Measurements from ENCODE around the gene SNAP29.
A peak's percentile ranks its signal among the peaks of the same experiment; 100 is the strongest.
"Not testable (repeated sequence)": the region's sequence is repeated elsewhere in the genome, so short reads cannot be mapped to it uniquely, and the experiment has no call there.

The SNAP29 gene

DNA sequence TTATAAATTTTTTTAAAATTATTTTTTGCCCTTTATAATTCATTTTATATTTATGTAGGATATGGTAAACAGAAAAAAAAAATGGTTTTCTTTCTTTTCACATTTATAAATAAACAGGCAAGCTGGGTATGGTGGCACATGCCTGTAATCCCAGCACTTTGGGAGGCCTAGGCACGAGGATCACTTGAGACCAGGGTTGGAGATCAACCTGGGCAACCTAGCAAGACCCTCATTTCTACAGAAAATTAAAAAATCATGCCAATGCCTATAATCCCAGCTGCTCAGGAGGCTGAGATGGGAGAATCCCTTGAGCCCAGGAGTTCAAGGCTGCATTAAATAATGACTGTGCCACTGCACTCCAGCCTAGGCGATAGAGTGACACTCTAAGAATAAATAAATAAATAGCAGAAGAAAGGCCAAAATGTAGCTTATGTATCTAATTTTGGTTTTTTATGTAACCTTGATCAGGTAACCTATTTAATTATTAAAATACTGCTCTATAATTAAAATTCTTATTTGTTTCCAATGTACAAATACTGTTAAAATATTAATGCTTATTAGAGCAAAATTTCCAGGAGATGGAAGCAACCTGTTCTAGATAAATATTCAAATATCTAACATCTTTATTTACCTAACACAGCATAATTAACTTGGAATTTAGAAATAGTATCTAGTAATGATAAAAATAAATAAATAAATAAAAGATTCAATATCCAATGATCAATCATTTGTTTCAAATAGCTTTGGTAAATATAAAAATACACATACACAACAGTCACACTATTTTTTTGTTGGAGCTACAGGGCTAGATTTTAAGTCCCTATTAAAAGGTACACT, 21.6 kb upstream of the SNAP29 start:
- no peak for DNase-seq (ENCODE audit: low read depth)

DNA sequence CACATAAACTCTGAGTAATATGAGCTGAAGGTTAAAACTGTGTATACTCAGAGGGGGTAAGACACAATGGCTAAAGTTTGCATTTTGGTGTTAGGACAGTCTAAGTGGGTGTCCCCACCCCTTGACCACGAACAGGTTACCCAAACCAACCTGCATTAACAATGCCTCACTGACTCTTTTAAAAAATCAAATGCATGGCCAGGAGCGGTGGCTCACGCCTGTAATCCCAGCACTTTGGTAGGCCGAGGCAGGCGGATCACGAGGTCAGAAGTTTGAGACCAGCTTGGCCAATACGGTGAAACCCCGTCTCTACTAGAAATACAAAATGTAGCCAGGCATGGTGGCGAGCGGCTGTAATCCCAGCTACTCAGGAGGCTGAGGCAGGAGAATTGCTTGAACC, 19.5 kb upstream of the SNAP29 start:
- not testable (repeated sequence) for DNase-seq (ENCODE audit: low read depth)

DNA sequence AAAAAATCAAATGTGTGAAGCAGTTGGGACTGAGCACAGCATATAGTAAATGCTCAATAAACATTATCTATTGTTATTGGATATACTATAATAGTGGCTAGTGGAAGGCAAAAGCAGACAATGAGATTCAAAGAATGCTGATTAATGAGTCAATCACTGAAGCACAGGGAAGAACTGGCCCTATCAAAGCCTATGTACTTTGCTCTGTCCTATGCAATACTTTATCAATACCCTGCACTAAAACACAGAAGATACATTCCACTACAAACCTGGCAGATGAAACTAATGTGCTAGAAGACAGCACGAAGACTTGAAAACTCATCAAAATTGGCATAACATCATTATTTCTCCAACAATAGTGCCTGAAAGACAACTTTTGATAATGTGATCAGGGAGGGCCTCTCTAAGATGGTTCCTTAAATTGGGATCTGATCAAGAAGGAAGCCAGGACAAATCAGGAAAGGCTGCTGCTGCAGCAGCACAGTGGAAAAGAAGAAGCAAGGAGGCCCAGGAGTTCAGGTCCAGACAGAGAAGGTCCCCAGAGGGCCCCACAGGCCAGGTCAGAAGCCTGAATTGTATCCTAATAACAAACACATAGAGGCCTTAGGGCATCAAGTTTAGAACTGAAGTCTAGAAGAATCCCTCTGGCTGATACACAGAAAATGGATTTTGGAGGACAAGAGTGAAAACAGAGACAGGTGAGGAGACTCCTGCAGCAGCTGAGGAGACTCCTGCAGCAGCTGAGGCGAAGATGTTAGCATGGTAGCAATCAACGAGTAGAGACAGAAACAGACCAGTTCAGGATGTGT, 18.8 kb upstream of the SNAP29 start:
- no peak for DNase-seq (ENCODE audit: low read depth)

DNA sequence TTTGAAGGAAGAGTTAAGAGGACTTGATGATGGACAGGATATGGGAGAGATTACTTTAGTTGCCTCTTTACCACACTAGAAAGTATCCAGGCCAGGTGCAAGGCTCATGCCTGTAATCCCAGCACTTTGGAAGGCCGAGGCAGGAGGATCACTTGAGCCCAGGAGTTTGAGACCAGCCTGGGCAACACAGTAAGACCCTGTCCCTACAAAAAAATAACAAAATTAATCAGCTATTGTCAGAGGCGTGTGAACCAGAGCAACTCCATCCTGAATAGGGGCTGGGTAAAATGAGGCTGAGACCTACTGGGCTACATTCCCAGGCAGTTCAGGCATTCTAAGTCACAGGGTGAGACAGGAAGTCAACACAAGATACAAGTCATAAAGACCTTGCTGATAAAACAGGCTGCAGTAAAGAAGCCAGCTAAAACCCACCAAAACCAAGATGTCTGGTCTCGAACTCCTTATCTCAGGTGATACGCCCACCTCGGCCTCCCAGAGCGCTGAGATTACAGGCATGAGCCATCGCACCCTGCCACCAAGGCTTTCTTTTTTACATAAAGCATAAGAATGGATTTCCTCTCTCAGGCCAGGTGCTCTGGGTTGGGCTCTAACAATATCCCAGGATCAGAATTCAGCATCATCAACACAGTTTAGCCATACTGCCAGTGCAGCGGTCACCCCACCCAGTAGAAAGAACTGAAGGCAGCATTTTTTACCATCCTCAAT, 18.0 kb upstream of the SNAP29 start:
- DNase-seq (ENCODE audit: low read depth): no peak

DNA sequence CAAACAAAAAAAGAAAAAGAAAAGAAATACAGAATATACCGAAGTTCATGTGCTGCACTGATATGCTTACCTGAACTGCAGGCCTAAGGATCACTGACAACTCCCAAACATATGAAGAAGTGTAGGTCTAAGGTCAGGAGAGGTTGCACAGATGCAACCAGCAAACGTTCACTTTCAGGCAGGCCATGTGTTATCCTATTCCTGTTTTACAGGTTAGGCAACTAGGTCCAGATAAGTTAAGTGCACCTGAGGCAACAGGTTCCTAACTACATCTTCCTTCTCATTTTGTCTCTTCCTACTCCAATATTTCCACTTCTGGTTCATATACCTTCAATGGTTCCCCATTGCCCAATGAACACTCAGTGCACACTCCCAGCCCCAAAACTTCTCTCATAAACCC, 15.3 kb upstream of the SNAP29 start:
- DNase-seq (ENCODE audit: low read depth): no peak

DNA sequence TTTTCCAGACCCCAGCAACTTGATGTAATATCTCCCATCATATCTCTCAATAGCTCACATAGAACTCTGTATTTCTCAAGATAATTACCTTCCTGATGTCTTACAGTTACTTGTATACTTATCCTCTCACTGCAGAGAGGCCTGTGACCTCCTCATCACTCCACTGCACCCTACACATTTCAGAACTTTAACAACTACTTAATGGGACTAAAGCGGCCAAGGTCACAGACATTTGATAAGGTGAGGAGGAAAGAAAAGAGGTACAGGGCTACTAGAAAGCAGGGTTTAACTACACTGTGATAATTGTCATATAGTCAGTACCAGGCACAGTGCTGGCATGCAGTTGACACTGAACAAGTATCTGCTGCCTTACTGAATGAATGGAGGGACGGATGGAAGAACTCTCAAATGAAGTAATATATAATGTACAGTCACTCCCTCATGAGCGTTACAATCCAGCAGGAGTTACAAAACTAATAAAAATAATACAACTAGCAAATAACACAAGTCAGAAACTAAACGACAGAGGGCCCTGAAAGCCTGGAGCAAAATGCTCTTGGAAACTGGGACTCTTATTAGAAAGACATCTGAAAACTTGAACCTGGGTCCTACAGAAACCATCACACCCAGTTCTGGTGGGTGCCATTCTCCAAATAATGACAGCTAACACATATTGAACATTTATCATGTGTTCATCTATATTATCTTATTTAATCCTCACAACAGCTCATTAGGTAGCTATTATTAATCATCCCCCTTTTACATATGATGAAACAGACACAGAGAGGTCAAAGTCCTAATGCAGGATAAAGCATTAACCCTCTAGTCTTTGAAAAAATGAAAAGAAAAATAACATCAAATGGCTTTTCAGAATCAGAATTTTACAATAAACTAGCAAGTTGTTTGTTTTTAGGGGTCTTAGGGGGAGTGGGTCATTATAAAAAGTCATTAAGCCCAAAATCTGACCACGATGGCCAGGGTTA, 14.5 kb upstream of the SNAP29 start:
- no peak for DNase-seq (ENCODE audit: low read depth)

DNA sequence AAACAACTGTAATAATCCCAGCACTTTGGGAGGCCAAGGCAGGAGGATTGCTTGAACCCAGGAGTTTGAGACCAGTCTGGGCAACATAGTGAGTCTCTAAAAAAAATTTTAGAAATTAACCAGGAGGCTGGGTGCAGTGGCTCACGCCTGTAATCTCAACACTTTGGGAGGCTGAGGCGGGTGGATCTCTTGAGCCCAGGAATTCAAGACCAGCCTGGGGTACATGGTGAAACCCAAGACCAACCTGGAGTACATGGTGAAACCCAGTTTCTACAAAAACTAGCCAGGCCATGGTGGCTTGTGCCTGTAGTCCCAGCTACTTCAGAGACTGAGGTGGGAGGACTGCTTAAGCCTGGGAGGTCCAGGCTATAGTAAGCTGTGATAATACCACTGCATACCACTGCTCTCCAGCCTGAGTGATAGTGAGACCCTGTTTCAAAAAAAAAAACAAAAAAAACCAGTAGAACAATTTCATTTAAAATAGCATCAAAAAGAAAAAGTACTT, 11.4 kb upstream of the SNAP29 start:
- DNase-seq (ENCODE audit: low read depth): no peak

DNA sequence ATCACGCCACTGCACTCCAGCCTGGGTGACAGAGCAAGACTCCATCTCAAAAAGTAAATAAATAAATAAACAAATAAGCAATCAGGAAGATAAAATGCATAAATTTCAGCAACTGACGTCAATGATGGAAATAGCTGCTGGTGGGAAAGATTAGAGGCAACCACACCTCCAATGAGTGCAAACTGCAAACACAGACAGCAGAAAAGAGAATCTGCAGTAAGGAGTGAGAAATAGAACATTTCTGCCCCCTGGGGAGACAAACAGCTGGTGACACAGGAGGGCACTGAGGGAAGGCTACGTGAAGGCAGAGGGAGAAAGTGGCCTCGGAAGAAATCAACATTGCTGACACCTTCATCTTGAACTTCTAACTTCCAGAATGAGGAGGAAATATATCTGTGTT, 6.7 kb upstream of the SNAP29 start:
- no peak for DNase-seq (ENCODE audit: low read depth)

DNA sequence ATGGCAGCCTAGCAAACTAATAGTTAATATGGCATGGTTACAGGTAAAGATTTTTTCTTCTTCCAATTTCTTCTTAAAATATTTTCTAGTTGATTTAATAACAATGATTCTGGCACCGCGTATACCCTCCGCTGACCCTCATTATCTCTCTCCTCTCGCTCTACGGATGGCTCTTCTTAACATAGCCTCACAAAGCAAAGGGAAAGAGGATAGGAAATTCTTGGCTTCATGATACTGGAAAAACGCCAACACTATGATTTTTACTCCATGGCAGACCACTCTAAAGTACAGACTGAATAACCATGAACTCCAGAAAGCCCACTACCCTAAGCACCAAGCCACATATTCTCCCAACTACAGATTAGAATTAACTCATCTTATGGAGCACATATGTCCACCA, 6.3 kb upstream of the SNAP29 start:
- DNase-seq (ENCODE audit: low read depth): no peak

DNA sequence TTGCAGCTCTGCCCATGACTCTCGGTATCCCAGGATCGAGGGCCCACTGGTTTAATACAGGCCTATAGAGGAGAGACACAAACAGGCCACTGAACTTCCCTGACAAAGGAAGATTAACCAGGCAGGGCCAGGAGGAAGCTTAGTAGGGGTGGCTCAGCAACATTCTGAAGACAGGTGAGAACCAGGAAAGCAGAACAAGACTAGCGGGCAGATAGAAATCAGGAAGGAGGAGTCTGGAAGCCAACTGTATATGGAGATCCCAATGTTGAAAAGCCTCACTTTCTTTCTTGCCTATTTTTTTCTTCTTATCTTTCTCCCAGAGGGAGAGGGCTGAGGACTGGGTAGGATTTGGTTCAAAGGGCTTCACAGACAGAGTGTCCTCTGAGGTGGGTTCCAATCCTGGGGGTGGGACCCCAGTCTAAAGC, 5.6 kb upstream of the SNAP29 start:
- no peak for DNase-seq (ENCODE audit: low read depth)

DNA sequence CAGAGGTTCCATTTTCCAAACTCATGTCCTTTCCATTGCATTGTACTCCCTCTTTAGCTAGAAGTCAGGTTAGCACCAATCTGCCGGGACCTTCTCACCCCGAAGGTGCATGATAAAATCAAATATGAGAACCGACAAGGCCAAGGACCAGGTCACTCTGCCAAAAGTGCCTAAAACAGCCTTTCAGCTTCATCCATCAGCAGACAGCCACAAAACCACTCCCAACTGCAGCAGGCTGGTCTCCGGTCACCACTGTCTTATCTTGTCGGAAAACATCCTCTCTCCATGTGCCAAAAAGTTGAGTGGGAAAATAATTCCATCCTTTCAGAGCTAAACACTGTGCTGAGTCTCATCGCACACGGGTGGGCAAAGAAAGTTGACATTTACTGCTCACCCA, 1.6 kb upstream of the SNAP29 start:
- DNase-seq (ENCODE audit: low read depth): no peak

DNA sequence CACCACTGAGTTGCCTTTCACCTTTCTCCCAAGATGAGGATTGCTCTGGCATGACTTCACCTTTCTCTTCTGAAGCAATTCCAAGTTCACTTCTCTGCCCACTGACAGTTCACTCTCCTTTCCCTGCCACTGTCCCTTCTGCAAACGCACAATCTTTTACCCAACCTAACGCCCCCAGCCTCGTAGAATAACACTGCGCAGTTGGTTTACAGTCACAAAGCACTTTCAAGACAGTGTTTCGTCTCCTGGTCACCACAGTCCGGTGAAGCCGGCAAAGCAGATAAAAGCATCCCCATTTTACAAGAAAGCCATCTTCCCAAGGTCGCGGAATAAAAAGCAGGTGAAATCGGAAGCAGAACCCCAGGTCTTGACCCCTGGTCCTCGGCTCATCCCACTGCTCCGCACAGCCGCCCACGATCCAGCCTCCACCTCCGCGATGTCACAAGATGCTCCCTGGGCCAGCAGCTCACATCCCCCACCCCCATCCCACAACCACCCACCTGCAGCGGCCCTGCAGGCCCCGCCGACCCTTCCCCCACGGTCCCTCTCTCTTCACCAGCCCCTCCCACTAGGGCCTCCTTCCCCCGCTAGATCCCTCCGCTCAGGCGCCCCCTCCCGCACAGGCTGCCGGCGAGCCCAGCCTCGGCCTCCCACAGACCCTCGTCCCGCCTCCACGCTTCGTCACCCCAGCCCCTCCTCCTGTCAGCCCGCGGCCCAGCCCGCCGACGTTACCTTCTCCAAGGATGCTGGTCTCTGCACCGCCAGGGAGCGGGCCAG, 781 bp upstream of the SNAP29 start:
- DNase-seq (ENCODE audit: low read depth): peak; percentile 51

DNA sequence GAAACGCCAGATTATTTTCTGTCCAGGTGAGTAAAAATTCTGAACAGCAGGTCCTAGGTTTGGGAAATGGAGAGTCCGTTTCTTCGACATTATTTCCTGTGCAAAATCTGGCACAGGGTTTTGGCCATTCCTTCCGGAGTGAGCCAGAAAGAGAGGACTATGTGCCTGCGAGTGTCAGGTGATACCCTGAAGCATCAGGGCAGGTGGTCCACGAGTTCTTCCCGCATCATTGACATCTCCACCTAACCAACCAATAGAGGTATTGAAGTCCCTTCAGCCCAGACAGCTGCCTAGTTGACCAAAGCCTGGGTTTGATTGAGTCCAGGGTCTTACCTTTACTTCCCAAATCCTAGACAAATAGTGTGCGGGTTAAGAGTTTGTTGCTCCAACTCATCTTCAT, 808 bp downstream of the SNAP29 start:
- no peak for DNase-seq (ENCODE audit: low read depth)

DNA sequence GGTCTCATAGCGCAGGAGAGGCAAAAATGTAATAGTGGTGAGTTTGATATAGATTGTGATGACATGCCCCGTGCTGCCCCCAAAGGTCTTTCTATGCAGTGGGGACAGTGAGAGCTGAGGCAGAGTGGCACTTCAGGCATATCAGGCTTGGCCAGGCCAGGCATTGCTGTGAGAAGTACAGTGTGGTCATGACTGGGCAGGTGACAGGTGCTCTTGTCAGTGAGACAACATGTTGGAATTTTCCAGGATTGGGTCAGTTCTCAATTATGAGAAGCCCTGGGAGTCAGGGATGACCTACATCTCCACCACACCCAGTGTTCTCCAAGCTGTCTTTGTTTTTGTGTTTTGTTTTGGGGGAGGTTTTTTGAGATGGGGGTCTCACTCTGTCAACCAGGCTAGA, 3.7 kb downstream of the SNAP29 start:
- no peak for DNase-seq (ENCODE audit: low read depth)

DNA sequence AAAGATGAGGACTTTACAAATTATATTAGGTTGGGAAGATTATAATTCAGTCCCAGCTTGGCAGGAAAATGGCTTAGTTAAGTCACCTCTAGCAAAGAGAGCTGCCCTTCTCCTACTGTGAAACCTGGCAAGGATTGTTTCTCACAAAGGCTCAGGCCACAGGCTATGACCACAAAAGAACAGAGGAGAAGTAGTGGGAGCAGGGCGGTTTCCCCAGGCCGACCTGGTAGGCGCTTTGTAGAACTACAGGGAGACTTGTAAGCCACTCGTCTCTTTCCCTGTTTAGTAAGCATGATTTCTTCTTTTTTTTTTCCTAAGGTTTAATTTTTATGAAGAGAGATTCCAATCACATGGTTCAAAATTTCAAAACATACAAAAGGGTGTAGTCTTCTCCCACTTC, 4.6 kb downstream of the SNAP29 start:
- DNase-seq (ENCODE audit: low read depth): no peak

DNA sequence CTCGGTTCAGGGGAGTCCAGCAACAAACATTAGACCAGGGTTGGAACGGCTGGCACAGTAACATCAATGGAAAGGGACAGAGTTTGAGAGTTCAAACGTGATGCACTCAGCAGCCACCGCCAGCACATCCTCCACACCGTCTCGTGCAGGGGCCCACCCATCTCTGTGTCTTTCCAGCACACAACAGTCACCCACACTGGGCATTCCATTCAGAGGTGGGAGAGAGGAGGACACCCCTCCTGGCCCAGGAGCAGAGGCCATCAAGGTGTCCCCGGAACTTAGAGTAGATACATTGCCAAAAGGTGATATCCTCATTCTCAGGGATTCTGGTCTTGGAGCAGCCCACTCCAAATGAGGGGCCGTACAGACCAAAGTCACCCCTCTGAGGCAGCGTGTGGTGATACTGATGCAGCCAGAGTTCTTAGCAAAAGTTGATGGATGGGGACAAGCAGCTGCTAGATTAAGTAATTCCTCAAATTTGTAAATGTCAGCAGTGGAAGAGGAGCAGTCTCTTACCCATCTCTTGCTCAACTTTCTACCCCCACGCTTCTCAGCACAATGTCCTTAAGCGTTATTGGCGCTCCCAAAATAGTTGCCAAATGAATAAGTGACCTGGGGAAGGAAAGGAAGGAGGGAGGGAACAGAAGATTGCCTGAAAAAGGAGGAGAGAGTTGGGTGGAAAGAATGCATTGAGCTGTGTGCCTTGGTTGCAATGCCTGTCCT, 5.5 kb downstream of the SNAP29 start:
- DNase-seq (ENCODE audit: low read depth): no peak

DNA sequence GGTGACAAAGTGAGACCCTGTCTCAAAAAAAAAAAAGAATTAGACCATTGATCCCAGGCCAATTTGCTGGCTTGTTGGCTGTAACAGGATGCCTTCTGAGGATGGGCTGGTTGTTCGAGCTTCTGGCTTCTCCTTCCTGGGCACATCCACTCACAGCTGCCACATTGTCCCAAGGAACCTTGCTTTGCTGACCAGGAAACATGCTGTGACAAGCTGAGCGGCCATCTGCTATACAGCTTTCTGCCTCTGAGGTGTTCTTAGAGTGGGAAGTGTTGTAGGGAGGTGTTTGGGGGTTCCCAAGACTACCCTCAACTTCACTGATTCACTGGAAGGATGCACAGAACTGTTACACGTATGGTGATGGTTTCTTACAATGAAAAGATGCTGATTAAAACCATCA, 6.5 kb downstream of the SNAP29 start:
- no peak for DNase-seq (ENCODE audit: low read depth)

DNA sequence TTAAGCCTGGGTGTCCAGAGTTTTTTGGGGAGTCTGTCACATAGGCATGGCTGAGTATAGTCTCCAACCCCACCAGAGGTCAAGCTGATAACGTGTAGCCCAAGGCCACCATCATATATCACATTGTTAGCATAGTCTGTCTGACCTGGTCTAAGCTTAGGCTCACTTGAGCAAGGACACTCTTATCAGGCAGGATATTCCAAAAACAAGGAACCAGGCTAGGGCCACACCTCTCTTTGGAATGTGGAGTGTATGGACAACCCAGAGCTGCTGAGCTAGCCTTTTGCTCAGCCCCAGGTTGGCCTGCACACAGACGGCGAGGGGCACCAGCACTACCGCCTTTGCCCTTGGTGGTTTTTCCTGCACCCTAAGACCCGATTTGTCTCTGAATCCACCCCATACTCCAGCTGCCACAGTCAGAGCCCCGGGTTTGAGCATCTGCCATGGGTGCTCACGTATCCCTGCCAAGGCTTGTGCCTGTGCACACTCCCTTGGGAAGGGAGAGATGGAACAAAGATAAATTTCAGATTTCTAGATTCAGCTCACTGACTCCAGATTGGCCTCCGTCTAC, 7.2 kb downstream of the SNAP29 start:
- no peak for DNase-seq (ENCODE audit: low read depth)

DNA sequence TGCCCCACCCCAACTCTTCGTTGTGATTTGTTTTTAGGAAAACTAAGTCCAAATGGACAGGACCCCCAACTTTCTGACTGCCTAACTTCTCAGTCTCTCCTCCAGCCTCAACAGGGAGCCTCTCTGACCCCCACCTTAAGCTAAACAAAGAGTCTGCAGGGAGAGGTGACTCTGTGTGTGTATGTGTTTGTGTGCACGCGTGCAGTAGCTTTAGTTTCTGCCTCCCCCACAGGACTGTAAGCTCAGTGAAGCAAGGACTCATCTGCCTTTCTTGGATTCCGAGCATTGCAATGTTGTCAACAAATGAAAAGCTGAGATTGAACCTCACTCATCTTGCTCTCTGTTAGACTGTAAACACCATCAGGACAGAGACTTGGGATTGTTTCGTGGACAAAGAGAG, 7.9 kb downstream of the SNAP29 start:
- DNase-seq (ENCODE audit: low read depth): no peak

Data from HS-27A (cell line).